ENCODE measurements around the gene PLIN5. TPM values are rescaled to one million over a fixed set of nuclear protein-coding genes. Genes with fewer than 3 reads are reported as not detected.

PLIN5 gene
- total RNA-seq, 1 experiment from 2014 or later: not detected

DNA sequence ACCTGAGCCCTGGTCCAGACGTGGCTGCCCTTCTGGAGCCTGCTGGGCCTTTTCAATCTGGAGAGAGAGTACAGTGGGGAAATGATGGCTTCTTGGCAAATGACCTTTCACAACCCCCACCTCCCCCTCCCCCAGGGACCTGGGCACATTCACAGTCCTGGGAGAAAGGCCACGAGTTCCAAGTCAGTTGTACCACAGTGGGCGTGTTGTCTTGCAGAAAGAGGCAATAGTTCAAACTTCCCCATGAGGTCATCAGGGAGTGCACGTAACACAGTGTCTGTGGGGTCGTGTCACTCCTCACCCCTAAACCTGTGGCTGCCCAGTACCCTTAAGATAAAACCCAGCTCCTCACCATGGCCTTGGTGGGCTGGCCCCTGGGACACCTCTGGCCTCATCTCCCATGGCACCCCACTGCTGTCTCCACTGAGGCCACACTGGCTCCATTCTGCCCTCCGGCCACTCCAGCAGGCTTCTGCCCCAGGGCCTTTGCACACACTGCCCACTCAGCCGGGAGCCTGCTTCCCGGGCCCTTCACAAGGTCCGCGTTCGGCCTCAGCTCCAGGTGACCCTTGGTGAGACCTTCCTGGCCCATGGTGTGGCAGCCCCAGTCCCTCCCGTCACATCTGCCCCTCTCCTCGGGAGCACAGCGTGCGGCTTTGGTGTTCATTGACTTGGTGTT is 30.0 kb downstream of the PLIN5 start:
- no peak for DNase-seq (ENCODE audit: low spot score)

GRCh38 chr19:4504297-4504701 is 30.7 kb downstream of the PLIN5 start:
- DNase-seq (ENCODE audit: low spot score): no peak

DNA sequence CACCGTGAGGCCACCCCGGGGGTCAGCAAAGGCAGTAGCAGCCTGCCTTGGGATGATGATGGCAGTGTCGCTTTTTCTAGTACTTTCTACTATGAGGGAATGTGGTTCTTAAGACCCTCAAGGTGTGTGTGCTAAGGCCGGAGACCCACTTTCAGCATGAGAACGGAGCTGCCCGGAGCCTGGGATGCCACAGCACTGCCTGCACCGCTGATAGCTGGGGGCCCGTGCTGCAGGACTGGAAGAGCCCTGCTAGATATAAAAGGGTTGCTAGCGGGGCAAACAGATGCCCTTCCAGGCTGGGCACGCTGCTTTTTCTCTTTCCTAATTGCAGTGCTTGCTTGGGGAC is 31.2 kb downstream of the PLIN5 start:
- DNase-seq (ENCODE audit: low spot score): no peak

DNA sequence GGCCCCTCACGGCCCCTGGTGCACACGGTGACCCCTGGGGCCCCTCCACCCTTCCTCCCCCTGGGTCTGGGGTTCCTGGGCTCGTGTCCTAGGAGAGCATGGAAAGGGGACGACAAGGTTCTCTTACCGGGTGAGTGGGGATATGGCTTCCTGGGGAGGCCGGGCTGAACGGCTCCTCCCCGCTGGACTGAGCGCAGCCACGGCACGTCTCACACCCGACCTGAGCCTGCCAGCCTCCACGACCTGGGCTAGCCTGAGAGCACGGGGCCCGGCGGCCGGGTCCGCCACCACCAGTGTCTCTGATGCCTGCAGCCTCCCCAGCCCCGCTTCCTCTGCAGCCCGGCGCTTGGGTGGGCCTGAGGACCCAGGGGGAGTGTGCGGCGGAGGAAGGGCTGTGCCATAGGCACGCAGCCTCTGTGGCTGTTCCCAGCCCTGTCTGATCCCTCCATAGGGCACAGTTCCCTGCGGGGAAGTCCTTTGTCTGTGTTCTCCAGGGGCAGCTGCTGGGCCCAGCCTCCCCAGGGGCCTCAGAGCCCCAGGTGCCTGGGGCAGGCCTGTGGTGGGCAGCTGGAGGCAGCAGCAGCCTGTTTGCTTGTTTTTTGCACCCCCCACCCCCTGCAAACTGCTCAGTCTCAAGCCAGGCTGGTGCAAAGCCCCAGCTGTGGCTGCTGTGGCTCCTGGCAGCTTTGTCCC is 31.7 kb downstream of the PLIN5 start:
- no peak for DNase-seq (ENCODE audit: low spot score)

GRCh38 chr19:4502282-4503131 is 32.5 kb downstream of the PLIN5 start:
- no peak for DNase-seq (ENCODE audit: low spot score)

DNA sequence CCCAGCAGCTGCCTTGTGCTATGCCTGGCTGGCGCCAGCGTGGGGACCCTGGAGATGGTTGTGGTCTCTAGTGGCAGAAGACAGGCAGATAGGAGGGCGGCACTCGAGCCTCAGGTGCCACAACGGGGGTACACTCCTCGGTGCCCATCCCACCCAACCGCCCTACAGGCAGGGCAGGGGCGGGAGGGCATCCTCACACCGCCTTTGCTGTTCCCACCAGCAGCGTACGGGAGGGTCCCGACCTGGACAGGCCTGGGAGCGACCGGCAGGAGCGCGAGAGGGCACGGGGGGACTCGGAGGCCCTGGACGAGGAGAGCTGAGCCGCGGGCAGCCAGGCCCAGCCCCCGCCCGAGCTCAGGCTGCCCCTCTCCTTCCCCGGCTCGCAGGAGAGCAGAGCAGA is 33.3 kb downstream of the PLIN5 start:
- no peak for DNase-seq (ENCODE audit: low spot score)

DNA sequence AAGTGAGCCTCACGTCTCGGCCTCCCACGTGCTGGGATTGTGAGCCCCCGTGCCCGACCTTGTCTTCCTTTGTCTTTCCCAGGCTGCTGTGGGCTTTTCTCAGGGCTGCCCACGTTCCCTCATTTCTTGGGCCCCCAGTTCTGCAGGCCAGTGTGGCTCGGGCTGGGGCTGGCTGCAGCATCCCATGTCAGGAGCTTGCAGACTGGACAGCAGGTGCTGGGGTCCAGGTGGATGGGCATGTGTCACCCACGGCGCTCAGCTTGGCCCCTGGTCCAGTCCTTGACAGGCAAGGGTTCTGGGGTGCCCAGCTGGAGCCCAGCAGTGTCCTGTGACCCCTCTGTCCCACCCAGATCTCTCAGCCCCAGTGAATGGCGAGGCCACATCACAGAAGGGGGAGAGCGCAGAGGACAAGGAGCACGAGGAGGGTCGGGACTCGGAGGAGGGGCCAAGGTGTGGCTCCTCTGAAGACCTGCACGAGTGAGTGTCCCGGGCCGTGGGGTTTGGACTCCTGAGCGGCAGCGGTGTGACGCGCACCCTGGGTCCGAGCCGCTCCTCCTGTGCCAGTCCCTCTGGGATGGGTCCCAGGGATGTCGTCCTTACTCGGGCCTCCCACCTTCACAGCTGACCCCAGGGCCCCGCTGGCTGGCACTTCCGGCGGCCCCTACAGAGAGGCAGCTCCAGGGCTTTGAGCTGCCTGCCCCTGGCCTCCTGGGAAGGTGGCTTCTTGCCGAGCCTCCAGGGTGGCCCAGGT is 34.0 kb downstream of the PLIN5 start:
- no peak for DNase-seq (ENCODE audit: low spot score)

GRCh38 chr19:4499855-4500254 is 35.2 kb downstream of the PLIN5 start:
- no peak for DNase-seq (ENCODE audit: low spot score)

- DNase-seq (ENCODE audit: low spot score): no peak
Observed at GRCh38 chr19:4499318-4499717, 35.7 kb downstream of the PLIN5 start.

DNA sequence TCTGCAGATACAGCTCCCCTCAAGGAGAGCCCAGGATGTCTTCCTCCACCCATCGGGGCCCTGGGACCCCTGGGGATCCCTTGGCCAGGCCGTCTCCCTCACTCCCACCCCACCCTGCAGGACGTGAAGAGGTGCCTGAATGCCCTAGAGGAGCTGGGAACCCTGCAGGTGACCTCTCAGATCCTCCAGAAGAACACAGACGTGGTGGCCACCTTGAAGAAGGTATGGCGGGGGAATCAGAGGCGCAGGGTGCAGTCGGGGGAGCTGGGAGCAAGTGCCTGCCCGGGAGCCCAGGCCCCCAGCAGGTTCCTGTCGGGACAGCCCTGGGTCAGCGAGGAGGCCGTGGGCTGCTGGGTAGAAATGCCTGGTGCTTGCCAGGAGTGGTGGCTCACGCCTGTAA is 36.3 kb downstream of the PLIN5 start:
- no peak for DNase-seq (ENCODE audit: low spot score)

- DNase-seq (ENCODE audit: low spot score): no peak
Observed at GRCh38 chr19:4497770-4498389, 37.1 kb downstream of the PLIN5 start.

GRCh38 chr19:4496304-4496703 is 38.7 kb downstream of the PLIN5 start:
- no peak for DNase-seq (ENCODE audit: low spot score)

- no peak for DNase-seq (ENCODE audit: low spot score)
Observed at GRCh38 chr19:4495471-4495870, 39.6 kb downstream of the PLIN5 start.

- no peak for DNase-seq (ENCODE audit: low spot score)
Observed at GRCh38 chr19:4494691-4495064, 40.3 kb downstream of the PLIN5 start.

DNA sequence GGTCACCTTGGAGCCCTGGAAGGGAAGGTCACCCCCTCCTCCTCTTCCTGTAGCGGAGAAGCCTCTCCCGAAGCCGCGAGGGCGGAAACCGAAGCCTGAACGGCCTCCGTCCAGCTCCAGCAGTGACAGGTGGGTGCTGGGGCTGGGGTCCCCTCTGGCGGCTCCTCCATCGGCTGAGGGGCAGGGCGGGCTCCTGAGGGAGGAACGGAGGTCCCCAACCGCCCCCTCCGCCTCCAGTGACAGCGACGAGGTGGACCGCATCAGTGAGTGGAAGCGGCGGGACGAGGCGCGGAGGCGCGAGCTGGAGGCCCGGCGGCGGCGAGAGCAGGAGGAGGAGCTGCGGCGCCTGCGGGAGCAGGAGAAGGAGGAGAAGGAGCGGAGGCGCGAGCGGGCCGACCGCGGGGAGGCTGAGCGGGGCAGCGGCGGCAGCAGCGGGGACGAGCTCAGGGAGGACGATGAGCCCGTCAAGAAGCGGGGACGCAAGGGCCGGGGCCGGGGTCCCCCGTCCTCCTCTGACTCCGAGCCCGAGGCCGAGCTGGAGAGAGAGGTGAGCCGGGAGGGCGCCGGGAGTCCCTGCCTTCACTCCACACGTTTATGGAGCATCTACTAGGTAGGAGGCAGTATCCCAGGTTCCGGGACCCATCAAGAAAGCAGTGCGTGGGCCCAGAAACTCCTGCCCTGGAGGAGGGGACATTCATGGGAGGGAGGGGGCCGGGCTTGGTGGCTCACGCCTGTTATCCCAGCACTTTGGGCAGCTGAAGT is 40.9 kb downstream of the PLIN5 start:
- DNase-seq (ENCODE audit: low spot score): no peak

GRCh38 chr19:4493104-4493928 is 41.7 kb downstream of the PLIN5 start:
- no peak for DNase-seq (ENCODE audit: low spot score)

- DNase-seq (ENCODE audit: low spot score): no peak
Observed at GRCh38 chr19:4492337-4493103, 42.5 kb downstream of the PLIN5 start.

GRCh38 chr19:4491446-4491845 is 43.6 kb downstream of the PLIN5 start:
- DNase-seq (ENCODE audit: low spot score): no peak

- no peak for DNase-seq (ENCODE audit: low spot score)
Observed at GRCh38 chr19:4488496-4488895, 46.5 kb downstream of the PLIN5 start.

All from A172 (cell line).